Transverse colon (tissue), 3 donors: ENCODE data around the gene GALNT6.

ENCODE experiments used
- POLR2A ChIP-seq: fragments of 450-650 bp; IDR thresholded peaks from one replicate; pipeline ENCODE4 v1.6.1; 2016; ENCODE audit warnings: antibody characterized with exemption, mild to moderate bottlenecking, moderate library complexity
- TF ChIP-seq, protein P1 (sequence below), 5 experiments: fragments of 200-600 bp in 3 of 5; fragments of 450-650 bp in 2 of 5; sonication (generic) in 3 of 5; IDR thresholded peaks; 1 replicate in 2 of 5; 2 replicates in 3 of 5; pipeline ENCODE4 v1.5.1; 2016 to 2017; ENCODE audit warnings: antibody characterized with exemption in 5 of 5, inconsistent platforms in 3 of 5, mild to moderate bottlenecking in 2 of 5, moderate library complexity in 1 of 5

DNA sequence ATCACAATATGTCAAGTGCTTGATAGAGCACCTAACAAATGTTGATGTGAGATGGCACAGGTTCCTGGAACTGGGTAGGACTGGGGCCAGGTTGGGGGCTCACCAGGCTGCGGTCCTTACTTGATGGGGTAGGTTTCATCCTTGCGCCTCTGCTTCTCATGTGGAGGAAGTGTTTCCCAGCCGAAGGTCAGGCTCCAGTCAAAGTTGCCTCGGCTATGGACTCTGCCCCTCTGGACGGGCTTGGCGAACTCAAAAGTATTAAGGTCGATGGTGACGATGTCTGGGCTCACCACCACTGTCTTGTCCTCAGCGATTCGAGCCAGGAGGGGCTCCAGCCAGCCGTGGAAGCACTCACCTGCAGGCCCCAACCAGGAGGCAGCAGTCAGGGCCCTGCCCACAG is 27.2 kb downstream of the GALNT6 start:
- TF ChIP-seq, protein P1, sequence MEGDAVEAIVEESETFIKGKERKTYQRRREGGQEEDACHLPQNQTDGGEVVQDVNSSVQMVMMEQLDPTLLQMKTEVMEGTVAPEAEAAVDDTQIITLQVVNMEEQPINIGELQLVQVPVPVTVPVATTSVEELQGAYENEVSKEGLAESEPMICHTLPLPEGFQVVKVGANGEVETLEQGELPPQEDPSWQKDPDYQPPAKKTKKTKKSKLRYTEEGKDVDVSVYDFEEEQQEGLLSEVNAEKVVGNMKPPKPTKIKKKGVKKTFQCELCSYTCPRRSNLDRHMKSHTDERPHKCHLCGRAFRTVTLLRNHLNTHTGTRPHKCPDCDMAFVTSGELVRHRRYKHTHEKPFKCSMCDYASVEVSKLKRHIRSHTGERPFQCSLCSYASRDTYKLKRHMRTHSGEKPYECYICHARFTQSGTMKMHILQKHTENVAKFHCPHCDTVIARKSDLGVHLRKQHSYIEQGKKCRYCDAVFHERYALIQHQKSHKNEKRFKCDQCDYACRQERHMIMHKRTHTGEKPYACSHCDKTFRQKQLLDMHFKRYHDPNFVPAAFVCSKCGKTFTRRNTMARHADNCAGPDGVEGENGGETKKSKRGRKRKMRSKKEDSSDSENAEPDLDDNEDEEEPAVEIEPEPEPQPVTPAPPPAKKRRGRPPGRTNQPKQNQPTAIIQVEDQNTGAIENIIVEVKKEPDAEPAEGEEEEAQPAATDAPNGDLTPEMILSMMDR (IDR thresholded peaks at IDR 0.05) = no peak
- TF ChIP-seq POLR2A = no peak
